Measurements from ENCODE around the gene CRAT.

Gene CRAT

DNA sequence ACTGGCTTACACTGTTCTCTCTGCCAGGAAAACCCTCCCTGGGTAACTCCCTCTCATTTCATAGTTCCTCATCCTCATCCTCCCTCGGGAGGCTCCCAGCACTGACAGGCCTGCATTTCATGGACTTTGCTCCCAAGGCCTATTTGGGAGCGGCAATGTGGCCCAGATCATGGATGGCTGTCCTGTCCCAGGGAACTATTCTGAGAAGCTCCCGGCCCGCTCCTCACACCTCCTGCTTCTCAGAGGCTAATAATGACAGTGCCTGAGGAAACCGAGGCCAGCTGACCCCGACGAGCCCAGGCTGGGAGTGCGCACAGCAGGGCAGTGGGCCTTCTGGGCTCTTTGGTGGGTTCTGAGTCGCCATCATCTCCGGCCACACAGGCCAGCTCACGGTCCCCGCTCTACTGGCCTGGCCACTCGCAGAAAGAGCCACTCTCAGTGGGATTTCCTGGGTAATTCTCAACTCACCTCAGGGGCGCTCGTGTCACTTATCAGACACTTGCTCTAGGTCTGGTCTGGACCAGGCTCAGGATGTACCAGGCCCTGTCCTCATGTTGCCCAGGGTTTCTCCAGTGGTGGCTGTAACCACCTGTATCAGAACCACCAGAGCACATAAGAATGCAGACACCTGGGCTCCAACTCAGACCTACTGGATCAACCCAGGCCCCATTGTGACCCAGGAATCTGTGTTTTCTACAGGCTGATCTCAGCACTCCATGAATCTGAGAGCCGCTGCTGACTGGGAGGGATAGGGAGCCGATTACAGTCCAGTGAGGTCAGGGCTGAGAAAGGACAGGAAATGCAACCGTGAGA lies 31.7 kb downstream of the CRAT start:
- TF ChIP-seq, protein P1, sequence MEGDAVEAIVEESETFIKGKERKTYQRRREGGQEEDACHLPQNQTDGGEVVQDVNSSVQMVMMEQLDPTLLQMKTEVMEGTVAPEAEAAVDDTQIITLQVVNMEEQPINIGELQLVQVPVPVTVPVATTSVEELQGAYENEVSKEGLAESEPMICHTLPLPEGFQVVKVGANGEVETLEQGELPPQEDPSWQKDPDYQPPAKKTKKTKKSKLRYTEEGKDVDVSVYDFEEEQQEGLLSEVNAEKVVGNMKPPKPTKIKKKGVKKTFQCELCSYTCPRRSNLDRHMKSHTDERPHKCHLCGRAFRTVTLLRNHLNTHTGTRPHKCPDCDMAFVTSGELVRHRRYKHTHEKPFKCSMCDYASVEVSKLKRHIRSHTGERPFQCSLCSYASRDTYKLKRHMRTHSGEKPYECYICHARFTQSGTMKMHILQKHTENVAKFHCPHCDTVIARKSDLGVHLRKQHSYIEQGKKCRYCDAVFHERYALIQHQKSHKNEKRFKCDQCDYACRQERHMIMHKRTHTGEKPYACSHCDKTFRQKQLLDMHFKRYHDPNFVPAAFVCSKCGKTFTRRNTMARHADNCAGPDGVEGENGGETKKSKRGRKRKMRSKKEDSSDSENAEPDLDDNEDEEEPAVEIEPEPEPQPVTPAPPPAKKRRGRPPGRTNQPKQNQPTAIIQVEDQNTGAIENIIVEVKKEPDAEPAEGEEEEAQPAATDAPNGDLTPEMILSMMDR (IDR thresholded peaks at IDR 0.05; ENCODE audit: extremely low read depth, missing control alignments), result no peak
- DNase-seq (ENCODE audit: low spot score), result no peak

DNA sequence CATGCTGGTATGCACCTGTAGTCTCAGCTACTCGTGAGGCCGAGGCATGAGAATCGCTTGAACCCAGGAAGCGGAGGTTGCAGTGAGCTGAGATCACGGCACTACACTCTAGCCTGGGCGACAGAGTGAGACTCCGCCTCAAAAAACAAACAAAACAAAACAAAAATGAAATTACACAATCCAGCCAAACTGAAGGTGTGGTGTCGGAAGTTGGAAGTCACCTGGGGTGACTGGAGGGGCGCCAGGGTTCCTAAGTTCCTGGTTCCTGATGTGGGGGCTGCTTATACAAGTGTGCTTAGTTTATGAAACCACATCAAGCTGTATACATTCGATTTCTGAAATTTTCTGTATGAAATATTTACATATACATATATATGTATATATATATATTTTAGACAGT lies 33.4 kb downstream of the CRAT start:
- TF ChIP-seq, protein P1 (IDR thresholded peaks at IDR 0.05; ENCODE audit: extremely low read depth, missing control alignments), result no peak
- DNase-seq (ENCODE audit: low spot score), result no peak

DNA sequence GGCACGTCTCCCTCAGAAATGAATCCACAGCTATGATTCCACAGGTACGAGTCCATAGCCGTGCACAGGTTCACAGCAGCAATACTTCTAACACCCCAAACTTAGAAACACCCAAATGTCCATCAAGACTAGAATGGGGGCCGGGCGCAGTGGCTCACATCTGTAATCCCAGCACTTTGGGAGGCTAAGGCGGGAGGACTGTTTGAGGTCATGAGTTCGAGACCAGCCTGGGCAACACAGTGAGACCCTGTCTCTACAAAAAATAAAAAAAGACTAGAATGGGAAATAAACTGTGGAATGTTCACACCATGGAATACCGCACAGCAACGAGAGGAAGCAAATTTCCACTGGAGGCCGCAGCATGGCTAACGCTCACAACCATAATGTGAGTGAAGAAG lies 34.0 kb downstream of the CRAT start:
- TF ChIP-seq, protein P1 (IDR thresholded peaks at IDR 0.05; ENCODE audit: extremely low read depth, missing control alignments), result no peak
- DNase-seq (ENCODE audit: low spot score), result no peak

DNA sequence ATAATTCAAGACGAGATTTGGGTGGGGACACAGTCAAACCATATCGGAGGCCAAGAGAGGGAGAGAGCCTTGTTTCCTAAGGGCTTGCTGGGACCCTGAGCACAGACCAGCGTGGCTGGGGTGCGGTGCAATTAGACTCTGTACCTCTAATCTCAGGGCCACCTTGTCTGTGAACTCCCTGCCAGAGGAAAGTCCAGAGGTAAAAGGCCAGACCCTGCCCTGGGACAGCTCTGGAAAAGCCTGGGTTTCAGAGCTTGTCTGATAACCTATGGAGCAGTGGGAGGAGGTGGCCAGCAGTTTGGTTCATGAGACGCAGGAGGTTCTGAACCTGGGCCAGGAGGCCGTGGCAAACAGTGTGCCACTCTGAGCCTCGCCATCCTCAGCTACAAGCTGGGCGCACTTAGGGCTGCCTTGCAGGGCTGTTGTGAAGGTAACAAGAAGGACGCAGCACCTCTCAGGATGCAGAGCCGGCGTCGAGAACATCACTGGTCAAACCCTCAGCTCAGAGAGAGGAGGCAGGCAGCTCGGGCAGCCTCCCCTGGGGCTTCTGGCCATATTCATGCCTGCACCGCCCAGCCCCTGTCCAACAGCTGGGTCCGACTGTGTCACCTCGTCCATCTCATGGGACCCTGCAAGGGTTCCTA lies 34.5 kb downstream of the CRAT start:
- TF ChIP-seq, protein P1 (IDR thresholded peaks at IDR 0.05; ENCODE audit: extremely low read depth, missing control alignments), result no peak
- DNase-seq (ENCODE audit: low spot score), result no peak

DNA sequence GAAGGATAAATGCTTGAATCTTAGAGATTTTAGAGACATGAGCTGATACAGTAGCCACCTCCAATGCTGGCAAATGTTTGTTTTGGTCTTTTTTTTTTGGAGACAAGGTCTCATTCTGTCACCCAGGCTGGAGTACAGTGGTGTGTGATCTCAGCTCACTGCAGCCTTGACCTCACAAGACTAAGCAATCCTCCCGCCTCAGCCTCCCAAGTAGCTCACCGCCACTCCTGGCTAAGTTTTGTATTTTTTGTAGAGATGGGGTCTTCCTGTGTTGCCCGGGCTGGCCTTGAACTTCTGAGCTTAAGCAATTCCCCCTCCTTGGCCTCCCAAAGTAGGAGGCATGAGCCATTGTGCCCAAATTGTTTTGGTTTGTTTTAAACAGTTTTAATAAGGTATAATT lies 36.5 kb downstream of the CRAT start:
- TF ChIP-seq, protein P1 (IDR thresholded peaks at IDR 0.05; ENCODE audit: extremely low read depth, missing control alignments), result no peak
- DNase-seq (ENCODE audit: low spot score), result no peak

DNA sequence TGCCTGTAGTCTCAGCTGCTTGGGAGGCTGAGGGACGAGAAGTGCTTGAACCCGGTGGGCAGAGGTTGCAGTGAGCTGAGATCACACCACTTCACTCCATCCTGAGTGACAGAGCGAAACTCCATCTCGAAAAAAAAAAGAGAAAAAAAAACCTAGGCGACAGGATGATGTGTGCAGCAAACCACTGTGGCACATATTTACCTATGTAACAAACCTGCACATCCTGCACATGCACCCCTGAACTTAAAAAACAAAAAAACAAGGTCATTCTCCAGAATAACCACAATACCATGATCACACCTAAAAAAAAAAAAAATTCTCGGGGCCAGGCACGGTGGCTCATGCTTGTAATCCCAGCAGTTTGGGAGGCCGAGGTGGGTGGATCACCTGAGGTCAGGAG lies 37.2 kb downstream of the CRAT start:
- DNase-seq (ENCODE audit: low spot score), result no peak
- TF ChIP-seq, protein P1 (IDR thresholded peaks at IDR 0.05; ENCODE audit: extremely low read depth, missing control alignments), result no peak

DNA sequence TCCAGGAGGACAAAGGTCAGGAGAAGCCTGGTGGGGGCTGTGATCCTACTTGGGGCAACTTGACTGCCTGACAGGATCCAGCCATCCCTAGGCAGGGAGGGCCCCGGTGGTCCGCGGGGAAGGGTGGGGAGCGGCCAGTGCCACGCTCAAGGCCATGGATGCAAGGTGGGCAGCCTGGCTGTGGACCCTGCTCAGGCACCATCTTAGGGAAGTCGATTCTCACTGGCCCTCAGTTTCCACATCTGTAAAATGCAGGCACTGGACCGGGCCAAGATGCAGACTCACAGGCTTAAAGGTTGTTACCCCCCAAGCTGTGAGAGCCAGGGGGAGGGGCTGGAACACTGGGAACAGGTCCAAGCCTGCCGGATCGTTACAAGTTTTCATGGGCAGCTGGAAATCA lies 38.4 kb downstream of the CRAT start:
- TF ChIP-seq, protein P1 (IDR thresholded peaks at IDR 0.05; ENCODE audit: extremely low read depth, missing control alignments), result no peak
- DNase-seq (ENCODE audit: low spot score), result no peak
